H9 (cell line): Measurements from ENCODE around the gene SCTR. TPM values are rescaled to one million over a fixed set of nuclear protein-coding genes. Genes with fewer than 3 reads are reported as not detected.

ENCODE experiments used
- DNase-seq: peaks from one replicate; pipeline ENCODE4 v3.0.0-alpha.2; 2017
- H2AFZ ChIP-seq: one replicate; pipeline ENCODE4 v1.6.1; 2013; ENCODE audit warnings: mild to moderate bottlenecking, low read length, control low read depth, moderate library complexity
- H2AK5ac ChIP-seq: 2 replicates; pipeline ENCODE4 v1.6.1; 2013; ENCODE audit warnings: low read length, control low read depth, mixed read lengths; ENCODE audit not compliant: insufficient read length
- H2BK120ac ChIP-seq: one replicate; pipeline ENCODE4 v1.6.1; 2013; ENCODE audit warnings: low read depth, mild to moderate bottlenecking, low read length, control low read depth, inconsistent platforms; ENCODE audit not compliant: poor library complexity, severe bottlenecking
- H2BK12ac ChIP-seq: 2 replicates; pipeline ENCODE4 v1.6.1; 2013; ENCODE audit warnings: low read length, control low read depth, mixed read lengths, low read depth; ENCODE audit not compliant: insufficient read length
- H2BK15ac ChIP-seq: 2 replicates; pipeline ENCODE4 v1.6.1; 2013; ENCODE audit warnings: low read depth, low read length, control low read depth
- H2BK20ac ChIP-seq: one replicate; pipeline ENCODE4 v1.6.1; 2013; ENCODE audit warnings: low read depth, mild to moderate bottlenecking, low read length, control low read depth, inconsistent platforms; ENCODE audit not compliant: poor library complexity, severe bottlenecking
- H2BK5ac ChIP-seq: 2 replicates; pipeline ENCODE4 v1.6.1; 2013; ENCODE audit warnings: low read length, control low read depth, mixed read lengths; ENCODE audit not compliant: insufficient read length
- H3K14ac ChIP-seq: 2 replicates; pipeline ENCODE4 v1.6.1; 2013; ENCODE audit warnings: low read length, control low read depth; ENCODE audit not compliant: insufficient read depth
- H3K18ac ChIP-seq: 2 replicates; pipeline ENCODE4 v1.6.1; 2013; ENCODE audit warnings: low read depth, mild to moderate bottlenecking, mixed read lengths, low read length, control low read depth; ENCODE audit not compliant: insufficient read length
- H3K23ac ChIP-seq: 2 replicates; pipeline ENCODE4 v1.6.1; 2013; ENCODE audit warnings: low read length, control low read depth, mixed read lengths, low read depth; ENCODE audit not compliant: insufficient read length
- H3K23me2 ChIP-seq: 2 replicates; pipeline ENCODE4 v1.6.1; 2013; ENCODE audit warnings: low read depth, mild to moderate bottlenecking, mixed read lengths, low read length, control low read depth; ENCODE audit not compliant: insufficient read length, poor library complexity, severe bottlenecking
- H3K27ac ChIP-seq: 2 replicates; pipeline ENCODE4 v1.5.1; 2013; ENCODE audit warnings: low read length, control low read depth, mixed read lengths, low read depth; ENCODE audit not compliant: insufficient read length
- H3K27me3 ChIP-seq: 2 replicates; pipeline ENCODE4 v1.6.1; 2013; ENCODE audit warnings: low read length, control low read depth, inconsistent platforms; ENCODE audit not compliant: insufficient read depth
- H3K4ac ChIP-seq: 2 replicates; pipeline ENCODE4 v1.6.1; 2013; ENCODE audit warnings: low read depth, mild to moderate bottlenecking, control low read depth, inconsistent platforms, low read length, moderate library complexity
- H3K4me1 ChIP-seq: 2 replicates; pipeline ENCODE4 v1.6.1; 2013; ENCODE audit warnings: low read length, control low read depth, inconsistent platforms; ENCODE audit not compliant: insufficient read depth
- H3K4me2 ChIP-seq: 2 replicates; pipeline ENCODE4 v1.6.1; 2013; ENCODE audit warnings: low read length, control low read depth, mixed read lengths; ENCODE audit not compliant: insufficient read length, insufficient read depth
- H3K56ac ChIP-seq: 2 replicates; pipeline ENCODE4 v1.6.1; 2013; ENCODE audit warnings: low read depth, mild to moderate bottlenecking, mixed read lengths, low read length, control low read depth; ENCODE audit not compliant: insufficient read length
- H3K79me1 ChIP-seq: 2 replicates; pipeline ENCODE4 v1.6.1; 2013; ENCODE audit warnings: low read depth, mild to moderate bottlenecking, moderate library complexity, low read length, control low read depth, inconsistent platforms; ENCODE audit not compliant: insufficient read depth, poor library complexity, severe bottlenecking
- H3K79me2 ChIP-seq: 2 replicates; pipeline ENCODE4 v1.6.1; 2013; ENCODE audit warnings: low read length, control low read depth, inconsistent platforms; ENCODE audit not compliant: insufficient read depth
- H3K9ac ChIP-seq: 2 replicates; pipeline ENCODE4 v1.6.1; 2013; ENCODE audit warnings: low read length, control low read depth, mixed read lengths; ENCODE audit not compliant: insufficient read length; ENCODE audit errors: extremely low read depth
- H3K9me3 ChIP-seq: one replicate; pipeline ENCODE4 v1.6.1; 2013; ENCODE audit warnings: low read depth, low read length, inconsistent platforms; ENCODE audit not compliant: control insufficient read depth
- H3T11ph ChIP-seq: one replicate; pipeline ENCODE4 v1.6.1; 2013; ENCODE audit warnings: mild to moderate bottlenecking, low read length, control low read depth, inconsistent platforms
- H4K20me1 ChIP-seq: one replicate; pipeline ENCODE4 v1.6.1; 2013; ENCODE audit not compliant: control insufficient read depth, insufficient read length, insufficient read depth
- H4K5ac ChIP-seq: 2 replicates; pipeline ENCODE4 v1.6.1; 2013; ENCODE audit warnings: low read depth, mild to moderate bottlenecking, mixed read lengths, low read length, control low read depth; ENCODE audit not compliant: insufficient read length
- H4K8ac ChIP-seq: replicated peaks from 2 replicates; pipeline ENCODE4 v1.6.1; 2013; ENCODE audit warnings: low read length, control low read depth, mixed read lengths, low read depth; ENCODE audit not compliant: insufficient read length
- H4K91ac ChIP-seq: 2 replicates; pipeline ENCODE4 v1.6.1; 2013; ENCODE audit warnings: low read depth, mild to moderate bottlenecking, moderate library complexity, mixed read lengths, low read length, control low read depth; ENCODE audit not compliant: insufficient read length
- H3K27ac Mint-ChIP-seq, 3 experiments: 2 replicates in 2 of 3; 3 replicates in 1 of 3; pipeline ENCODE4 v1.8.0; 2020 to 2021; ENCODE audit warnings: mixed read lengths in 3 of 3, mild to moderate bottlenecking in 1 of 3, moderate library complexity in 1 of 3
- H3K27me3 Mint-ChIP-seq: 2 replicates; pipeline ENCODE4 v1.8.0; 2021; ENCODE audit warnings: low read depth, mild to moderate bottlenecking, moderate library complexity, mixed read lengths
- H3K36me3 Mint-ChIP-seq, 3 experiments: 2 replicates in 2 of 3; 3 replicates in 1 of 3; pipeline ENCODE4 v1.8.0; 2020 to 2021; ENCODE audit warnings: low read depth in 3 of 3, mixed read lengths in 3 of 3; ENCODE audit not compliant: insufficient read depth in 1 of 3
- H3K4me1 Mint-ChIP-seq, 2 experiments: 2 replicates each; pipeline ENCODE4 v1.8.0; 2020; ENCODE audit warnings: mixed read lengths in 2 of 2
- H3K4me3 Mint-ChIP-seq, 2 experiments: 2 replicates in 1 of 2; 3 replicates in 1 of 2; pipeline ENCODE4 v1.8.0; 2020 to 2021; ENCODE audit warnings: mild to moderate bottlenecking in 2 of 2, mixed read lengths in 2 of 2, moderate library complexity in 1 of 2
- H3K9me3 Mint-ChIP-seq, 2 experiments: 2 replicates in 1 of 2; 3 replicates in 1 of 2; pipeline ENCODE4 v1.8.0; 2020; ENCODE audit warnings: mild to moderate bottlenecking in 2 of 2, mixed read lengths in 2 of 2, moderate library complexity in 1 of 2
- WGBS: extraction: QIAGEN DNeasy Blood & Tissue Kit; methylation state at CpG from one replicate; pipeline ENCODE4 v1.1.7; 2013; ENCODE audit warnings: missing lambda C conversion rate, low lambda C conversion rate, mixed read lengths; ENCODE audit not compliant: insufficient read length; ENCODE audit errors: extremely low coverage; 5-methylcytosine and 5-hydroxymethylcytosine counted together
- total RNA-seq: library from RNA; stranded (reverse); gene quantifications from 2 replicates; pipeline ENCODE4 v1.2.1, GENCODE V29; 2021
- TF ChIP-seq, protein P1 (sequence below): fragments of 200-600 bp; sonication (generic); conservative IDR thresholded peaks from 3 replicates; pipeline ENCODE4 v1.8.0; 2021; ENCODE audit warnings: antibody characterized with exemption, mild to moderate bottlenecking

The SCTR gene
- total RNA-seq, 1 experiment from 2014 or later, result not detected

DNA sequence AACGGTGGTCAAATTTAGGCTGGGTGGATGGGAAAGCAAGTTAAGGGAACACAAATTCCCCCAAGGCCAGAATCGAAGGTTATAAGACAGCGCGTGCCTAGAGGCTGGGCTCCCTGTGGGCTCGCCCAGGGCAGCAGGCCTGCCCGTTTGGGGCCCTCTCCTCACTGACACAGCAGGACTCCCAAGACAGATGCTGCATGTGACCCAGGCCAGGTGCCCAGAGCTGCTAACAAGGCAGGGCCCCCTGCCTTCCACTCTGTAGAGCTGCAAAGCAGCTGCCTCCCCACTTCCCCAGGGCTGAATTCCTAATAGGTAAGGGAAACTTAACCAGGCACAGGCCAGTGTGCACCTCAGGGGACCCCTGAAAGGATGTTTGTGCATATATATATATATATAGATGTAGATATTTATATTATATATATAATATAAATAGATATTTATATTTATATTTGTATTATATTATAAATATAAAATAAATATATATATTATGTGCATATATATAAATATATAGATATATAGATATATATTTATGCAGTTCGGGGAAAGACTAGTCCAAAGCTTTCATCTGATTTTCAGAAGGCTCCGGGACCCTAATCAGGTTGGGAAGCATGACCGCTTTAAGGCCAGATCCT is 48.9 kb downstream of the SCTR start:
- no peaks in the 10 kb centered on the region for H4K20me1 ChIP-seq
- no peaks in the 10 kb centered on the region for H3K9me3 ChIP-seq
- no peaks in the 10 kb centered on the region for H3K79me2 ChIP-seq
- Mint-ChIP-seq H3K36me3 (no peaks in the 10 kb centered on the region), H3K4me3 (no peak overlapping the region), H3K4me1 (peaks cover 9 to 28% of the 10 kb centered on the region in 2 experiments), H3K27ac (peak overlapping the region in 2 of 3 experiments; percentile 2 to 75; a peak in 2 of 7 replicates), H3K9me3 (no peaks in the 10 kb centered on the region; a peak in 1 of 5 replicates), H3K27me3 (peaks cover 6% of the 10 kb centered on the region)
- no peak overlapping the region for H3K9ac ChIP-seq
- no peak overlapping the region for H2BK5ac ChIP-seq
- no peak overlapping the region for H2AFZ ChIP-seq
- TF ChIP-seq, protein P1, sequence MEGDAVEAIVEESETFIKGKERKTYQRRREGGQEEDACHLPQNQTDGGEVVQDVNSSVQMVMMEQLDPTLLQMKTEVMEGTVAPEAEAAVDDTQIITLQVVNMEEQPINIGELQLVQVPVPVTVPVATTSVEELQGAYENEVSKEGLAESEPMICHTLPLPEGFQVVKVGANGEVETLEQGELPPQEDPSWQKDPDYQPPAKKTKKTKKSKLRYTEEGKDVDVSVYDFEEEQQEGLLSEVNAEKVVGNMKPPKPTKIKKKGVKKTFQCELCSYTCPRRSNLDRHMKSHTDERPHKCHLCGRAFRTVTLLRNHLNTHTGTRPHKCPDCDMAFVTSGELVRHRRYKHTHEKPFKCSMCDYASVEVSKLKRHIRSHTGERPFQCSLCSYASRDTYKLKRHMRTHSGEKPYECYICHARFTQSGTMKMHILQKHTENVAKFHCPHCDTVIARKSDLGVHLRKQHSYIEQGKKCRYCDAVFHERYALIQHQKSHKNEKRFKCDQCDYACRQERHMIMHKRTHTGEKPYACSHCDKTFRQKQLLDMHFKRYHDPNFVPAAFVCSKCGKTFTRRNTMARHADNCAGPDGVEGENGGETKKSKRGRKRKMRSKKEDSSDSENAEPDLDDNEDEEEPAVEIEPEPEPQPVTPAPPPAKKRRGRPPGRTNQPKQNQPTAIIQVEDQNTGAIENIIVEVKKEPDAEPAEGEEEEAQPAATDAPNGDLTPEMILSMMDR, result peak; percentile 49
- no peak overlapping the region for H3K14ac ChIP-seq
- H3K27ac ChIP-seq, result no peak overlapping the region
- no peaks in the 10 kb centered on the region for H3K4me1 ChIP-seq
- no peak overlapping the region for H2BK15ac ChIP-seq
- no peak overlapping the region for H3K4ac ChIP-seq
- H2AK5ac ChIP-seq, result no peak overlapping the region
- peak; percentile 73 for DNase-seq
- no peak overlapping the region for H3K18ac ChIP-seq
- no peak overlapping the region for H4K8ac ChIP-seq
- no peak overlapping the region for H3K4me2 ChIP-seq
- H3T11ph ChIP-seq, result no peak overlapping the region
- no peak overlapping the region for H2BK20ac ChIP-seq
- H2BK120ac ChIP-seq, result no peak overlapping the region
- no CpG with 5 or more reads among the region's 9 CpGs for WGBS
- no peak overlapping the region for H3K56ac ChIP-seq
- no peaks in the 10 kb centered on the region for H3K23me2 ChIP-seq
- no peaks in the 10 kb centered on the region for H3K79me1 ChIP-seq
- H3K23ac ChIP-seq, result no peak overlapping the region
- no peak overlapping the region for H4K5ac ChIP-seq
- no peak overlapping the region for H4K91ac ChIP-seq
- no peak overlapping the region for H2BK12ac ChIP-seq
- no peaks in the 10 kb centered on the region for H3K27me3 ChIP-seq
